Stimulated activated CD4-positive, alpha-beta T cell treated with anti-CD3 and anti-CD28 coated beads, Interleukin-4, amount 100 ng/mL, for 1 hour (primary cell): ENCODE measurements around the gene TIGD4.

ENCODE experiments used
- DNase-seq: peaks from one replicate; pipeline ENCODE4 v3.0.0-alpha.2; 2020

Gene TIGD4

DNA sequence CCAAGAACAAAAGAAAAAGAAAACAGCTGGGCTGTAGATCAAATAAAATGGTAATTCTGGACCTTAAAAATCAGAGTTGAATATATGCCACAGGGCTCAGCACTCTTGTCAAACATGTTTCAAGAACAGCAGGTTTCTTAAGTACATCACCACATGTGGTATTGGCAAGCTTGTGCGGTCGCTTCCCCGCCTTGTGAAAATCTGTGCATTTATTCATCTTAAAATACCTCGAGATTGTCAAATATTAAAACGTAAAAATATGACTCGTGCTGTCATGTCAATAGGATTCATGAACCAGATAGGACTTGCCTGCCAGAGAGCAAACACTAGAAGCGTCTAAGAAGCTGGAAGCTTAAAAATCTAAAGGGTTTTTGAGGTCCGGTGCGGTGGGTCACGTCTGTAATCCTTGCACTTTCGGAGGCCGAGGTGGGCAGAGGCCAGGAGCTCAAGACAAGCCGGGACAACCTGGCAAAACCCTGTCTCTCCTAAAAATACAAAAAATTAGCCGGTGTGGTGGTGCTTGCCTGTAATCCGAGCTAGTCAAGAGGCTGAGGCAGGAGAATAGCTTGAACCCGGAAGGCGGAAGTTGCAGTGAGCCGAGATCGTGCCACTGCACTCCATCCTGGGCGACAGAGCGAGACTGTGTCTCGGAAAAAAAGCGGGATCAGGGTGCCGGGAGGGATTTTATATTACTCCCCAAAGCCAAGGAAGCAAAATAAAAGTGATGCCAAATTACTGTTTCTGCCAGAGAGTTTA is 59.6 kb downstream of the TIGD4 start:
- no peak for DNase-seq
